Activated naive CD8-positive, alpha-beta T cell (primary cell): Measurements from ENCODE around the gene BEAN1.

Experiments
- H3K27ac Mint-ChIP-seq: one replicate; pipeline ENCODE4 v1.8.0; 2021; ENCODE audit warnings: mixed read lengths
- H3K27me3 Mint-ChIP-seq: one replicate; pipeline ENCODE4 v1.8.0; 2021; ENCODE audit warnings: mixed read lengths
- H3K36me3 Mint-ChIP-seq: one replicate; pipeline ENCODE4 v1.8.0; 2021; ENCODE audit warnings: mixed read lengths
- H3K4me1 Mint-ChIP-seq: one replicate; pipeline ENCODE4 v1.8.0; 2021; ENCODE audit warnings: low read depth, mixed read lengths
- H3K4me3 Mint-ChIP-seq: one replicate; pipeline ENCODE4 v1.8.0; 2021; ENCODE audit warnings: mild to moderate bottlenecking, mixed read lengths
- H3K9me3 Mint-ChIP-seq: one replicate; pipeline ENCODE4 v1.8.0; 2021; ENCODE audit warnings: low read depth, mixed read lengths

Gene BEAN1

DNA sequence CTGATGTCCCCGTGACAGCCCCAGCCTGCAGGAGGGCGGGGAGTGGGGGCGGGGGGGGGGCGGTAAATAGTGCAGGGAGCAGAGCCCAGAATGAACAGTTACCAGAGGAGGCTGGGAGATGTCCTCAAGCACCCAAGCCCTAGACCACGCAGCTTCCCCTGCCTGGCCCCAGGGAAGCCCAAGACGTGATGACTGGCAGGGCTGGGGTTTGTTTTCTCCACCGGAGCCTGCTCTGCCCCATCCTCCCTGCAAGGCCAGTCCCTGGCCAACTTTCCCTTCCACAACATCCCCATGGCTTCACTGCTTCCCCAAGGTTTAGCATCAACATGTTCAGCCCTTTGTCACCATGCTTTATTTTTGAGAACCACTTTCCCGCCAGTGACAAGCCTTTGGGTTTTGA lies 1.4 kb upstream of the BEAN1 start:
- H3K4me1 Mint-ChIP-seq = peaks cover 6% of the 10 kb centered on the region

GRCh38 chr16:66426112-66427035 lies 721 bp upstream of the BEAN1 start:
- no peaks in the 10 kb centered on the region for H3K9me3 Mint-ChIP-seq
- H3K4me3 Mint-ChIP-seq = peak overlapping the region; percentile 52
- peaks cover 6% of the 10 kb centered on the region for H3K4me1 Mint-ChIP-seq
- H3K36me3 Mint-ChIP-seq = no peaks in the 10 kb centered on the region
- H3K27me3 Mint-ChIP-seq = peaks cover 30% of the 10 kb centered on the region
- no peak overlapping the region for H3K27ac Mint-ChIP-seq

More for the DNA sequence above, 1.4 kb upstream of the BEAN1 start:
- Mint-ChIP-seq H3K27ac (no peak overlapping the region), H3K27me3 (peaks cover 30% of the 10 kb centered on the region), H3K36me3 (no peaks in the 10 kb centered on the region), H3K9me3 (no peaks in the 10 kb centered on the region), H3K4me3 (peak overlapping the region; percentile 52)

- Mint-ChIP-seq H3K27ac (no peak overlapping the region), H3K4me1 (peaks cover 6% of the 10 kb centered on the region), H3K27me3 (peaks cover 35% of the 10 kb centered on the region), H3K9me3 (no peaks in the 10 kb centered on the region), H3K36me3 (no peaks in the 10 kb centered on the region), H3K4me3 (peak overlapping the region; percentile 65)
Observed at GRCh38 chr16:66427871-66428681, 981 bp downstream of the BEAN1 start.

DNA sequence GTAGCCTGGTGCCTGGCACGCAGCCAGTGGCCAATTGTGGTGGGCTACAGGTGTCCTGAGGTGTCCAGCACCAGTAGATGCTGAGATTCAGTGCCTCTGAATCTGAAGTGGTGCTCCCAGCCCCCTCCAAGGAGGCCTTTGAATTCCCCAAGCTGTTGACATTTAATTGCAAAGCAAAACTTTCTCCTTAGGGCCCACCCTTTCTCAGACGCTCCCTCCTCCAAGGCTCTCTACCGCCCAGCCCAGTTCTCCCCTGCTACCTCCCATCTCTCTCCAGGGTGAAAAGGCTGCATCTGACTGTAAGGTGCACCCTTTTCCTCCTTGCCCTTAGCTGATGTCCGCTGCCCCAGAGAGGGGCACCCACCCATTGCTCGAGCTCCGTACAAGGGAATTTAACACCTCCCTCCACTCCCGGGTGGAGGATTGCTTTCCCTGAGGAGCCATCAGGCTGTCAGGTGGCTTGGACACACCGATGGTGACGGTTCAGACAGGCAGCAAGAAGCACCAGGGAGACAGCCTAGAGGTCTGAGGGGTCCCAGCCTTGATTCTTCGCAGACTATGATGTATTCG lies 1.7 kb downstream of the BEAN1 start:
- no peak overlapping the region for H3K27ac Mint-ChIP-seq
- peak overlapping the region; percentile 65 for H3K4me3 Mint-ChIP-seq

DNA sequence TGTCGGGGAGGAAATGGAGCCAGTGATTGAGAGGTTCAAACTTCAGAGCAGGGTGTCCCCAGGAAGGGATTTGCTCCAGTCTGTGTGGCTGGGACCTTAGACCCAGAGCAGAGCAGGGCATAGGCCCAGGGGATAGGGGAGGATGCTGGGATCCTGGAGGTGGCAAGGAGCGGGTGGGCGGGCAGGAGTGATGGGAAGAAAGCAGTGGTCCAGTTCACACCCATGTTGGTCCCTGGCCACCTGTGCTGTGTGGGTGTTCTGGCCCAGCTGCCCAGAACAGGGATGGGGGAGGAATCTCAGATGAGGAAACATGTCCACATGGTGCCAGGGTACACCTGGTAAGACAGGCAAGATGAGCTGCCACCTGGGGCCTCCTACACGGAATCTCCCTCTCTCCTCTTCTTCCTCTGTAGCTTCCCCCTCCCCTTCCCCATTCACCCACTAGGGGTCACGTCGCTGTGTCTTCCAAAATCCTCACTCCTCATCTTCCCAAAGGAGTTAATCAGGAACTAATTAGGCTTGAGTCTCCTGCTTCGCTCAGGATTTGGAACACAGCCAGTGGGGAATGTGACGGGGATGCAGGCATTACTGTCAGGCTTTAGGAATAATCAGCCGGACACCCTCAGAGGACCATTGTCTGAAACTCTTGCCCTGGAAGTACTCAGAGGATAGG lies 2.3 kb downstream of the BEAN1 start:
- Mint-ChIP-seq H3K36me3 (no peaks in the 10 kb centered on the region), H3K4me1 (peaks cover 6% of the 10 kb centered on the region), H3K27me3 (peaks cover 36% of the 10 kb centered on the region), H3K27ac (no peak overlapping the region), H3K4me3 (no peak overlapping the region), H3K9me3 (no peaks in the 10 kb centered on the region)

More for the DNA sequence above, 1.7 kb downstream of the BEAN1 start:
- Mint-ChIP-seq H3K4me1 (peaks cover 6% of the 10 kb centered on the region), H3K9me3 (no peaks in the 10 kb centered on the region), H3K36me3 (no peaks in the 10 kb centered on the region), H3K27me3 (peaks cover 37% of the 10 kb centered on the region)

DNA sequence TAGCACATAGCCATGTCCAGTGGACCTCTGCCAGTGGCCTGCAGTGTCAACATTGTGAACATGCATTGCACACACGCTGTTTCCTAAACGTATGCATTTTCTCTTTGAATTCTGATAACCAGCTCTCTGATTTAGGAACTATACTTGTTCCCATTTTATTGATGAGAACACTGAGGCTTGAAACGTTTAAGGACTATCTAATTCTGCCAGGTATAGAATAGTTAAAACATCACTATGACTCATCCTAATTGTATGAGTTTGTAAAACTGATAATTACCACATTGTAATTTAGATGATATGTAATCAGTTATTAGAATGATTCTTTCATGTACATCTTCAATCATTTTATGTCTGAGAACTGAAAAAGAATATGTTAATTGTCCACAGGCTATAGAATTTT lies 3.1 kb downstream of the BEAN1 start:
- no peak overlapping the region for H3K27ac Mint-ChIP-seq
- no peaks in the 10 kb centered on the region for H3K36me3 Mint-ChIP-seq
- peaks cover 30% of the 10 kb centered on the region for H3K27me3 Mint-ChIP-seq
- no peak overlapping the region for H3K4me3 Mint-ChIP-seq
- peaks cover 6% of the 10 kb centered on the region for H3K4me1 Mint-ChIP-seq
- no peaks in the 10 kb centered on the region for H3K9me3 Mint-ChIP-seq

- H3K27ac Mint-ChIP-seq = no peak overlapping the region
- H3K36me3 Mint-ChIP-seq = no peaks in the 10 kb centered on the region
- H3K27me3 Mint-ChIP-seq = peaks cover 22% of the 10 kb centered on the region
- H3K9me3 Mint-ChIP-seq = no peaks in the 10 kb centered on the region
- H3K4me3 Mint-ChIP-seq = no peak overlapping the region
- H3K4me1 Mint-ChIP-seq = peaks cover 4% of the 10 kb centered on the region
Observed at GRCh38 chr16:66431760-66432159, 4.7 kb downstream of the BEAN1 start.

GRCh38 chr16:66432429-66432828 lies 5.3 kb downstream of the BEAN1 start:
- Mint-ChIP-seq H3K27me3 (peaks cover 22% of the 10 kb centered on the region), H3K4me3 (no peak overlapping the region), H3K9me3 (no peaks in the 10 kb centered on the region), H3K36me3 (no peaks in the 10 kb centered on the region), H3K4me1 (peaks cover 4% of the 10 kb centered on the region), H3K27ac (no peak overlapping the region)

- Mint-ChIP-seq H3K9me3 (no peaks in the 10 kb centered on the region), H3K4me1 (no peaks in the 10 kb centered on the region), H3K4me3 (no peak overlapping the region), H3K27ac (no peak overlapping the region), H3K36me3 (no peaks in the 10 kb centered on the region), H3K27me3 (peaks cover 14% of the 10 kb centered on the region)
Observed at GRCh38 chr16:66434619-66435430, 7.7 kb downstream of the BEAN1 start.

GRCh38 chr16:66435896-66436295 lies 8.8 kb downstream of the BEAN1 start:
- no peaks in the 10 kb centered on the region for H3K36me3 Mint-ChIP-seq

DNA sequence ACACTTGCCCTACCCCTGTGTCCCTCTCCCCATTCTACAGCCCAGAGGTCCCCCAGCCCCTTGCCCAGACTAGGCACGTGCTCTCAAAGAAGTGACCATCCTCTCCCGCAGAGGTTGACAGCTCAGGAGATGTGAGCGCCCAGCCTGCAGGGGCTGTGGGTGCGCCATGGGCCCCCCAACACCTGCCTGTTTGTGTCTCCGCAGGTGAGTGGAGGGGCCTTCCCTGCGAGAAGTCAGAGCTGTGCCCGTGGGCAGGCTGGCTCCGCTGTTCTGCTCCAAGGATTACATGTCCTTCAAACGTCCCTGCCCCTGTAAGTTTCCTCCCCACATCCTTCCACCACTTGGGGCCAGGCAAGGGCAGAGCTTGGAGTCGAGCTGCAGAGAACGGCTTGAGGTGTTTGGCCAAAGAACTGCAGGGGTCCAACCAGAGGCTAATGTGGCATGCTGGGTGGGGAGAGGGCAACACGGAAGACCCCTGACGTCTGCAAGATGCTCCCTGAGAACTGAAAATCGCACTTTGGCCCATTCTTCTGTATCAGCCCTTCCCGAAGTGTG lies 10.4 kb downstream of the BEAN1 start:
- H3K27me3 Mint-ChIP-seq = peaks cover 9% of the 10 kb centered on the region
- no peak overlapping the region for H3K4me3 Mint-ChIP-seq
- H3K9me3 Mint-ChIP-seq = no peaks in the 10 kb centered on the region
- no peaks in the 10 kb centered on the region for H3K36me3 Mint-ChIP-seq
- no peaks in the 10 kb centered on the region for H3K4me1 Mint-ChIP-seq
- no peak overlapping the region for H3K27ac Mint-ChIP-seq

More at GRCh38 chr16:66435896-66436295, 8.8 kb downstream of the BEAN1 start:
- Mint-ChIP-seq H3K4me1 (no peaks in the 10 kb centered on the region), H3K9me3 (no peaks in the 10 kb centered on the region), H3K4me3 (no peak overlapping the region), H3K27ac (no peak overlapping the region), H3K27me3 (peaks cover 14% of the 10 kb centered on the region)

DNA sequence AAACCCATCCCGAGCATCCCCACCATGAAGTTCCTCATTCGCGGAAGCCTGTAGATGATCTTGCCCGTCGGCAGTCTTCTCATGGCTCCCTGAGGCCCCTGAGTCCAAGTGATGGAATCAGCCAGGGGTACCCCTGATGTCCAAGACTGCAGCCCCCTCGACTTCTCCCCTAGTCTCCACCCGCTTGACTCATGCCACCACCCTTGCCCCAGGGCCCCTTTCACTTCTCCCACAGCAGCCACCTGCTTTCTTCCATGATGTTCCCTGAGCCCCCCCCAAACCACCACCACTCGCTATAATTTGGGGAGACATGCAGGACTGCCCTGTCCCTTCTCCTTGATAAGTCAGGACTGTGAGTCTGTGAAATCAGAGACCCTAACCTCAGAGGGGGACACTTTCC lies 11.4 kb downstream of the BEAN1 start:
- Mint-ChIP-seq H3K36me3 (no peaks in the 10 kb centered on the region), H3K4me1 (no peaks in the 10 kb centered on the region), H3K9me3 (no peaks in the 10 kb centered on the region), H3K27ac (no peak overlapping the region), H3K4me3 (no peak overlapping the region), H3K27me3 (peaks cover 4% of the 10 kb centered on the region)

DNA sequence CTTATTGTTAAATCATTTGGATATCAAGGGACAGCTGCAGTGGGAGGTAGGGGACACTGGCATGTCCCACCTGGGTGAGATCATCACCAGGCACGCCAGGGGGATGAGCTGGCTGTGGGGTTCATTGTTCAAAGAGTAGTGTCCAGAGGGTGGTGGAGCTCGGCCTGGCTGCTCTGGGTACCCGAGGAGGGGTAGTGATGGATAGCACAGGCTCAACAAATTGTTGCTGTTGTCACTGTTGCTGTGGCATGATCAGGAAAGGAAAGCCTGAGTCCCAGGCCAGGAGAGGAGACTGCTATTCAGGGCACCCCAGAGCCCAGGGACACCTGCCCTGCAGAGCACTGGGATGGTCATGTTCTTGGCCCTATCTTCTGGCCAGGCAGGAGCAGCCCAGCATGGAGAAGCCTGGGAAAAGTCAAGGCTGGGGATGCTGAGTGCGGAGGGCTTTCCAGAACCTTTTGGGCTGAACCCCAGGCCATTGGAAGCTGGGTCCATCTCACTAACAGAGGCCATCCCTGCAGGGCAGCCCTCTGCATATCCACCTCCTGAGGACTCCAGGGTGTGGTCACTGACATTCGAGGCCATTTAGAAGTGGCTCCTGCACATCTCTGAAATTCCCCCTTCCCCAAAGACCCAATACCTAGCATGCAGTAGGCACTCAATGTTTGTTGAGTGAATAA lies 12.1 kb downstream of the BEAN1 start:
- Mint-ChIP-seq H3K4me3 (no peak overlapping the region), H3K36me3 (no peaks in the 10 kb centered on the region), H3K27ac (no peak overlapping the region), H3K4me1 (no peaks in the 10 kb centered on the region), H3K27me3 (peaks cover 4% of the 10 kb centered on the region), H3K9me3 (no peaks in the 10 kb centered on the region)
